ENCODE results near the gene PLCD4.
A peak's percentile ranks its signal among the peaks of the same experiment; 100 is the strongest.

The PLCD4 gene

GRCh38 chr2:218583983-218584850 is 23.5 kb upstream of the PLCD4 start:
- H3K4me3 ChIP-seq (ENCODE audit: low read depth, low read length) = no peak overlapping the region
- no peaks in the 10 kb centered on the region for H3K9me3 ChIP-seq (ENCODE audit: control insufficient read depth, low read length)
- no peak overlapping the region for H3K9ac ChIP-seq
- H3K27me3 ChIP-seq (ENCODE audit: control insufficient read depth, insufficient read depth, low read length) = no peaks in the 10 kb centered on the region
- H3K4me2 ChIP-seq (ENCODE audit: low read length) = no peak overlapping the region
- peaks cover 12% of the 10 kb centered on the region for H3K79me2 ChIP-seq
- H3K4me1 ChIP-seq = no peaks in the 10 kb centered on the region
- H3K36me3 ChIP-seq (ENCODE audit: control insufficient read depth, insufficient read depth, low read length) = no peaks in the 10 kb centered on the region
- TF ChIP-seq, protein P1, sequence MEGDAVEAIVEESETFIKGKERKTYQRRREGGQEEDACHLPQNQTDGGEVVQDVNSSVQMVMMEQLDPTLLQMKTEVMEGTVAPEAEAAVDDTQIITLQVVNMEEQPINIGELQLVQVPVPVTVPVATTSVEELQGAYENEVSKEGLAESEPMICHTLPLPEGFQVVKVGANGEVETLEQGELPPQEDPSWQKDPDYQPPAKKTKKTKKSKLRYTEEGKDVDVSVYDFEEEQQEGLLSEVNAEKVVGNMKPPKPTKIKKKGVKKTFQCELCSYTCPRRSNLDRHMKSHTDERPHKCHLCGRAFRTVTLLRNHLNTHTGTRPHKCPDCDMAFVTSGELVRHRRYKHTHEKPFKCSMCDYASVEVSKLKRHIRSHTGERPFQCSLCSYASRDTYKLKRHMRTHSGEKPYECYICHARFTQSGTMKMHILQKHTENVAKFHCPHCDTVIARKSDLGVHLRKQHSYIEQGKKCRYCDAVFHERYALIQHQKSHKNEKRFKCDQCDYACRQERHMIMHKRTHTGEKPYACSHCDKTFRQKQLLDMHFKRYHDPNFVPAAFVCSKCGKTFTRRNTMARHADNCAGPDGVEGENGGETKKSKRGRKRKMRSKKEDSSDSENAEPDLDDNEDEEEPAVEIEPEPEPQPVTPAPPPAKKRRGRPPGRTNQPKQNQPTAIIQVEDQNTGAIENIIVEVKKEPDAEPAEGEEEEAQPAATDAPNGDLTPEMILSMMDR (IDR thresholded peaks at IDR 0.05) = no peak
- no peak overlapping the region for H3K27ac ChIP-seq
- H2AFZ ChIP-seq = no peak overlapping the region

GRCh38 chr2:218585541-218585940 is 22.2 kb upstream of the PLCD4 start:
- H3K9me3 ChIP-seq (ENCODE audit: control insufficient read depth, low read length) = no peaks in the 10 kb centered on the region
- no peaks in the 10 kb centered on the region for H3K36me3 ChIP-seq (ENCODE audit: control insufficient read depth, insufficient read depth, low read length)

DNA sequence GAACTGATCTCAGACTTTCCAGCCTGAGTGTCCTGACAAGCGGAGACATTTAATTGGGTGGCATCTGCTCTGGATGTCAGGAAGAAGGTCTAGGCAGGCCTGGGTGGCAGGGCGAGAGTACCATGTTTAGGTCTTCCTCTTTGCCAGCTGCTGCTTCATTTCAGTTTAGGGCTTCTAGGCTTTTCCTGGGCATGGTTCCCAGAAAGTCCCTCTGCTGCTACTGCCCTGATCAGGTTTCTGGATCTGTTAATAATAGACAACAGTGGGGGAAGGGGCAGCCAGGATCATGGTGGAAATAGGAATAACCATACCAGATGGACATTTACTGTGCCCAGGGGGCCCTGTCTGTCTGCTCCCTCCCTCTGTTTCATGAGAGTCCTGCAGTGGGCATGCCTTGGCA is 2.3 kb upstream of the PLCD4 start:
- Histone ChIP-seq H3K27me3 (ENCODE audit: control insufficient read depth, insufficient read depth, low read length) (no peaks in the 10 kb centered on the region), H2AFZ (peak overlapping the region; percentile 86), H3K79me2 (no peaks in the 10 kb centered on the region), H3K36me3 (ENCODE audit: control insufficient read depth, insufficient read depth, low read length) (no peaks in the 10 kb centered on the region), H3K4me2 (ENCODE audit: low read length) (peak overlapping the region; percentile 55), H3K4me3 (ENCODE audit: low read depth, low read length) (no peak overlapping the region), H3K27ac (no peak overlapping the region), H3K4me1 (peaks cover 23% of the 10 kb centered on the region), H3K9ac (no peak overlapping the region), H3K9me3 (ENCODE audit: control insufficient read depth, low read length) (no peaks in the 10 kb centered on the region)
- TF ChIP-seq, protein P1 (IDR thresholded peaks at IDR 0.05) = no peak

More at GRCh38 chr2:218585541-218585940, 22.2 kb upstream of the PLCD4 start:
- no peaks in the 10 kb centered on the region for H3K27me3 ChIP-seq (ENCODE audit: control insufficient read depth, insufficient read depth, low read length)
- no peak overlapping the region for H2AFZ ChIP-seq
- TF ChIP-seq, protein P1 (IDR thresholded peaks at IDR 0.05) = no peak
- no peak overlapping the region for H3K4me3 ChIP-seq (ENCODE audit: low read depth, low read length)
- H3K4me2 ChIP-seq (ENCODE audit: low read length) = no peak overlapping the region
- peaks cover 6% of the 10 kb centered on the region for H3K79me2 ChIP-seq
- H3K27ac ChIP-seq = no peak overlapping the region
- no peak overlapping the region for H3K9ac ChIP-seq
- no peaks in the 10 kb centered on the region for H3K4me1 ChIP-seq

DNA sequence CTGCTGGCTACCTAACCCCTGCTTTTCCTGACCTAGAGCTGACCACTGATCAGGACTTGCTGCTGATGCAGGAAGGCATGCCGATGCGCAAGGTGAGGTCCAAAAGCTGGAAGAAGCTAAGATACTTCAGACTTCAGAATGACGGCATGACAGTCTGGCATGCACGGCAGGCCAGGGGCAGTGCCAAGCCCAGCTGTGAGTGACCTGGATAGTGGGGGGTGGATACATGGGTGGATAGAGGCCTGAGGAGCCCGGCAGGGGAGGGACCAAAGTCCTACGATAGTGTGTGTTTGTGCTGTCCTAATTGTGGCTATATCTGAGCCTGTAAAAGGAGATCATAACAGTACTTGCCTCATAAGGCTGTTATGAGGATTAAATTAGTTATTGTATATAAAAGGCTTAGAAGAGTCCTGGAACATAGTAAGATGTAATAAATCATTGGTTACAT is 8.2 kb downstream of the PLCD4 start:
- Histone ChIP-seq H3K4me3 (ENCODE audit: low read depth, low read length) (no peak overlapping the region), H2AFZ (no peak overlapping the region), H3K27ac (no peak overlapping the region), H3K9me3 (ENCODE audit: control insufficient read depth, low read length) (no peaks in the 10 kb centered on the region), H3K4me1 (no peaks in the 10 kb centered on the region), H3K27me3 (ENCODE audit: control insufficient read depth, insufficient read depth, low read length) (no peaks in the 10 kb centered on the region), H3K4me2 (ENCODE audit: low read length) (no peak overlapping the region), H3K36me3 (ENCODE audit: control insufficient read depth, insufficient read depth, low read length) (no peaks in the 10 kb centered on the region), H3K79me2 (no peaks in the 10 kb centered on the region), H3K9ac (no peak overlapping the region)
- TF ChIP-seq, protein P1 (IDR thresholded peaks at IDR 0.05) = no peak
